ENCODE data around the gene P2RY13.

Gene P2RY13

DNA sequence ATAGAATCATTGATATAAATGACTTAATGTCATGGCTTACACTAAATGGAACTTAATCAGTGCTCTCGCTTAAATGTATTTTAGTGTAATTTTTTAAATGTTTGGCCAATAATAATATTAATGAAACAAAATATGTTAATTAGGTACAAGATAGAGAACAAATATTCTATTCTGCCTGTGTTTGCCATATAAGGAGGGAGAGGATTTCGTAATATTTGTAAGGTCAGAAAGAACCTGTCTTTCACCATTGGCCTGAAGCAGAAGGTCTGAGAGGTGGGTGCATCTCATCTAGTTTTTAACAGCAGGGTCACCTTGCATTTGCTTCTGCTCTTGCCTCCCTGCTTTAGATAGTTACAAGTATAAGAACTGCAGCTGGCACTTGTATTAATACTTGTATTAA, 15.2 kb downstream of the P2RY13 start:
- no peak for TF ChIP-seq TCF4 (CRISPR knock-in tag; IDR thresholded peaks at IDR 0.05; ENCODE audit: borderline replicate concordance)
- ATAC-seq, result no peak

DNA sequence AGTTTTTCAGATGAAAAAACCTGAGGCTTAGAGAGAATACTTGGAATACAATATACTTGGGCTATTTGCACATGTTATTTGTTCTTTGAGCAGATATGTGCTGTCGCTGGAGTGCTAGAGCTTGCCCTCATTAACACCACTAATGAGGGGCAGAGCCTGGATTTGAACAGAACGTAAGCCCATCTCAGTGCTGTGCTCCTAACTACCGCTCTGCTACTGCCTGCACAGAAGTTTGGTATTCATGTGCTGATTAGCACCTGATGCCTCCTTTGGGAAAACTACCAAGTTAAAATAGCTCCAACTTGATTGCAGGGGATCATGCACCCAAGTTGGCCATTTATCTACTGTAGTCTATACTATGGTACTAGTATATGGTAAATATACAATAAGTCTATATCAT, 16.4 kb downstream of the P2RY13 start:
- ATAC-seq, result no peak
- TF ChIP-seq OSR1 (CRISPR knock-in tag; IDR thresholded peaks at IDR 0.05) (no peak), ZNF70 (CRISPR knock-in tag; IDR thresholded peaks at IDR 0.05) (no peak), ZFP3 (CRISPR knock-in tag; IDR thresholded peaks at IDR 0.05) (no peak), ZC3H10 (CRISPR knock-in tag; IDR thresholded peaks at IDR 0.05) (no peak)
- TF ChIP-seq, protein P1, sequence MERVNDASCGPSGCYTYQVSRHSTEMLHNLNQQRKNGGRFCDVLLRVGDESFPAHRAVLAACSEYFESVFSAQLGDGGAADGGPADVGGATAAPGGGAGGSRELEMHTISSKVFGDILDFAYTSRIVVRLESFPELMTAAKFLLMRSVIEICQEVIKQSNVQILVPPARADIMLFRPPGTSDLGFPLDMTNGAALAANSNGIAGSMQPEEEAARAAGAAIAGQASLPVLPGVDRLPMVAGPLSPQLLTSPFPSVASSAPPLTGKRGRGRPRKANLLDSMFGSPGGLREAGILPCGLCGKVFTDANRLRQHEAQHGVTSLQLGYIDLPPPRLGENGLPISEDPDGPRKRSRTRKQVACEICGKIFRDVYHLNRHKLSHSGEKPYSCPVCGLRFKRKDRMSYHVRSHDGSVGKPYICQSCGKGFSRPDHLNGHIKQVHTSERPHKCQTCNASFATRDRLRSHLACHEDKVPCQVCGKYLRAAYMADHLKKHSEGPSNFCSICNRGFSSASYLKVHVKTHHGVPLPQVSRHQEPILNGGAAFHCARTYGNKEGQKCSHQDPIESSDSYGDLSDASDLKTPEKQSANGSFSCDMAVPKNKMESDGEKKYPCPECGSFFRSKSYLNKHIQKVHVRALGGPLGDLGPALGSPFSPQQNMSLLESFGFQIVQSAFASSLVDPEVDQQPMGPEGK (CRISPR knock-in tag; IDR thresholded peaks at IDR 0.05; ENCODE audit: borderline replicate concordance), result no peak

DNA sequence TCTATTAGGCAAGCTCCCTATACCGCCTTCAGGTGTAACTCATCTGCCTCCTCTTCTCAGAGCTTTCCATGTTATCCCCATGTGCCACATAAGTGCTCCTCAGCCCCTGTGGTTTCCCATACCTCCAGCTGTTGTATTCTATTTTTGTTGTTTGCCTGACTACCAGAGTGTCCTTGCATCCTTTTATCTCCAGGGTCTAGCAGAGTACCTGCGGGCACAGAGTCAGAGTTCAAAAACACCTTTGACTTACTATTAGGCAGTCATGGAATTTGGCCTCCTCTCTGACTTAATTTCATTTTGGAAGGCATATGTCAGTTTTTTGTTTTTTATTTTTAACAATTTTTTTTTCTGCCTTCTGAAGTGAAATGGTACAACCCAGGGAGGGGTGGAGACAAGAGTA, 19.8 kb downstream of the P2RY13 start:
- ATAC-seq, result no peak
- TF ChIP-seq, protein P2, sequence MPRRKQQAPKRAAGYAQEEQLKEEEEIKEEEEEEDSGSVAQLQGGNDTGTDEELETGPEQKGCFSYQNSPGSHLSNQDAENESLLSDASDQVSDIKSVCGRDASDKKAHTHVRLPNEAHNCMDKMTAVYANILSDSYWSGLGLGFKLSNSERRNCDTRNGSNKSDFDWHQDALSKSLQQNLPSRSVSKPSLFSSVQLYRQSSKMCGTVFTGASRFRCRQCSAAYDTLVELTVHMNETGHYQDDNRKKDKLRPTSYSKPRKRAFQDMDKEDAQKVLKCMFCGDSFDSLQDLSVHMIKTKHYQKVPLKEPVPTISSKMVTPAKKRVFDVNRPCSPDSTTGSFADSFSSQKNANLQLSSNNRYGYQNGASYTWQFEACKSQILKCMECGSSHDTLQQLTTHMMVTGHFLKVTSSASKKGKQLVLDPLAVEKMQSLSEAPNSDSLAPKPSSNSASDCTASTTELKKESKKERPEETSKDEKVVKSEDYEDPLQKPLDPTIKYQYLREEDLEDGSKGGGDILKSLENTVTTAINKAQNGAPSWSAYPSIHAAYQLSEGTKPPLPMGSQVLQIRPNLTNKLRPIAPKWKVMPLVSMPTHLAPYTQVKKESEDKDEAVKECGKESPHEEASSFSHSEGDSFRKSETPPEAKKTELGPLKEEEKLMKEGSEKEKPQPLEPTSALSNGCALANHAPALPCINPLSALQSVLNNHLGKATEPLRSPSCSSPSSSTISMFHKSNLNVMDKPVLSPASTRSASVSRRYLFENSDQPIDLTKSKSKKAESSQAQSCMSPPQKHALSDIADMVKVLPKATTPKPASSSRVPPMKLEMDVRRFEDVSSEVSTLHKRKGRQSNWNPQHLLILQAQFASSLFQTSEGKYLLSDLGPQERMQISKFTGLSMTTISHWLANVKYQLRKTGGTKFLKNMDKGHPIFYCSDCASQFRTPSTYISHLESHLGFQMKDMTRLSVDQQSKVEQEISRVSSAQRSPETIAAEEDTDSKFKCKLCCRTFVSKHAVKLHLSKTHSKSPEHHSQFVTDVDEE (CRISPR knock-in tag; IDR thresholded peaks at IDR 0.05), result no peak
- TF ChIP-seq TOX (CRISPR knock-in tag; IDR thresholded peaks at IDR 0.05; ENCODE audit: borderline replicate concordance), result no peak
- no peak for TF ChIP-seq OSR1 (CRISPR knock-in tag; IDR thresholded peaks at IDR 0.05)
- TF ChIP-seq PPARA (CRISPR knock-in tag; IDR thresholded peaks at IDR 0.05; ENCODE audit: borderline replicate concordance), result no peak

DNA sequence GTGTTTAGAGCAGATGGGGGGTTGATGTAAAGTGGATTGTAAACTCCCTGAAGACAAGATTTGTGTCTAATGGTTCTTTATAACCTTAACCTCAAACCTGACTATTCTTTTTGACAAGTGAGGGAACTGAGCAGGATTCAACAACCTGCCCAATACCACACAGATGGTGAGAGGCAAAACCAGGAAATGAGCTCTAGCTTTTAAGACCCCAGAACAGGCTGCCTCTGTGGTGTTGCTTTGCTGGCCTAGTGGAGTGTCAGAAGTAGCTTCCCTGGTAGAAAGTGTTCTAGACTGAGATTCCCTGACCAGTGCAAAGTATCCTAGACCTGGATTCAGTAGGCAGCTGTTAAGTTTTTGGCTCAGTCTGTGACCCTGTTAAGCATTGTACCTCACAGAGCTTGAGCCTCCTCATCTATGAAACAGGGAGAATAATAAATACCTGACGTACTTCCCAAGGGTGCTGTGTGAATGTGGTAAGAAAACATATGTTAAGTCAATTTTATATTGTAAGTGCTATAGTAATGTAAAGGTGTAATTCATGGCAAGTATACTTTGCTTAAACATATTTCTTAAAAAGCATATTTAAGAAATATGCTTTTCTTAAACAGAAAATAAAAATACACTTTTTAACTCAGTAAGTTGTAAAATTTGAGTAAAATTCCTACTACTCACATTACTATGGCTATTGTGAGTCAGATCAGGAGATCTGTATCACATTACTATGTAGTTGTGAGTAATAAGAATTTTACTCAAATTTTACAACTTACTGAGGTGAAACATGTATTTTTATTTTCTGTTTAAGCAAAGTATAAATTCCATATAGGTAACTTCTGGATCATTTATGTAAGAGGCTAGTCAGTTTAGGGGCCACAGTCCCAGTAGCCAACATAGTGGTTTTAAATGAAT, 21.5 kb downstream of the P2RY13 start:
- no peak for ATAC-seq

DNA sequence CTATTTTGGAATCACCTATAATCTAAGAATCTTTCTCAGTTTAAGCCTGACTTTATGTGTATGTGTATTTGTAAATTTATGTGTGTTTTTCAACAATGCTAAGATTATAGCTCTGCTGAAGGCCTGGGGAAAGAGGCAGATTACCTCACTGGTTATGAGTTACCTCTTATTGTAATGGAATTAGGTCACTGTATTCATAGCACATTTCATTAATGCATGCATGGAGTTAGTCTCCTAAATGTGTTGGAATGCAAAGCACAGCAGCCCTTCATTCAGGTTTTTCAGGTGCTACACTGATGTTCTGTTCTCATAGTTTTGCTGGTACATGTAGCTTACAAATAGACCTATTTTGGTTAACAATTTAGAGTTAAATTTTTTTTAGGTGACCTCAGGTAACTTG, 22.2 kb downstream of the P2RY13 start:
- ATAC-seq, result no peak
- TF ChIP-seq CSDC2 (CRISPR knock-in tag; IDR thresholded peaks at IDR 0.05) (no peak), SNAI2 (CRISPR knock-in tag; IDR thresholded peaks at IDR 0.05) (no peak), ZFP30 (CRISPR knock-in tag; IDR thresholded peaks at IDR 0.05) (no peak), BACH2 (CRISPR knock-in tag; IDR thresholded peaks at IDR 0.05; ENCODE audit: borderline replicate concordance) (no peak), OSR1 (CRISPR knock-in tag; IDR thresholded peaks at IDR 0.05) (no peak), TCF4 (CRISPR knock-in tag; IDR thresholded peaks at IDR 0.05; ENCODE audit: borderline replicate concordance) (no peak), ZC3H10 (CRISPR knock-in tag; IDR thresholded peaks at IDR 0.05) (no peak), ARNTL (CRISPR knock-in tag; IDR thresholded peaks at IDR 0.05; ENCODE audit: borderline replicate concordance, low read depth) (no peak), PPARA (CRISPR knock-in tag; IDR thresholded peaks at IDR 0.05; ENCODE audit: borderline replicate concordance) (no peak), ZNF8 (CRISPR knock-in tag; IDR thresholded peaks at IDR 0.05) (no peak), RARB (CRISPR knock-in tag; IDR thresholded peaks at IDR 0.05) (no peak)
- TF ChIP-seq, protein P3, sequence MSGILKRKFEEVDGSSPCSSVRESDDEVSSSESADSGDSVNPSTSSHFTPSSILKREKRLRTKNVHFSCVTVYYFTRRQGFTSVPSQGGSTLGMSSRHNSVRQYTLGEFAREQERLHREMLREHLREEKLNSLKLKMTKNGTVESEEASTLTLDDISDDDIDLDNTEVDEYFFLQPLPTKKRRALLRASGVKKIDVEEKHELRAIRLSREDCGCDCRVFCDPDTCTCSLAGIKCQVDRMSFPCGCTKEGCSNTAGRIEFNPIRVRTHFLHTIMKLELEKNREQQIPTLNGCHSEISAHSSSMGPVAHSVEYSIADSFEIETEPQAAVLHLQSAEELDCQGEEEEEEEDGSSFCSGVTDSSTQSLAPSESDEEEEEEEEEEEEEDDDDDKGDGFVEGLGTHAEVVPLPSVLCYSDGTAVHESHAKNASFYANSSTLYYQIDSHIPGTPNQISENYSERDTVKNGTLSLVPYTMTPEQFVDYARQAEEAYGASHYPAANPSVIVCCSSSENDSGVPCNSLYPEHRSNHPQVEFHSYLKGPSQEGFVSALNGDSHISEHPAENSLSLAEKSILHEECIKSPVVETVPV (CRISPR knock-in tag; IDR thresholded peaks at IDR 0.05), result no peak

More for the DNA sequence above, 21.5 kb downstream of the P2RY13 start:
- TF ChIP-seq, protein P4, sequence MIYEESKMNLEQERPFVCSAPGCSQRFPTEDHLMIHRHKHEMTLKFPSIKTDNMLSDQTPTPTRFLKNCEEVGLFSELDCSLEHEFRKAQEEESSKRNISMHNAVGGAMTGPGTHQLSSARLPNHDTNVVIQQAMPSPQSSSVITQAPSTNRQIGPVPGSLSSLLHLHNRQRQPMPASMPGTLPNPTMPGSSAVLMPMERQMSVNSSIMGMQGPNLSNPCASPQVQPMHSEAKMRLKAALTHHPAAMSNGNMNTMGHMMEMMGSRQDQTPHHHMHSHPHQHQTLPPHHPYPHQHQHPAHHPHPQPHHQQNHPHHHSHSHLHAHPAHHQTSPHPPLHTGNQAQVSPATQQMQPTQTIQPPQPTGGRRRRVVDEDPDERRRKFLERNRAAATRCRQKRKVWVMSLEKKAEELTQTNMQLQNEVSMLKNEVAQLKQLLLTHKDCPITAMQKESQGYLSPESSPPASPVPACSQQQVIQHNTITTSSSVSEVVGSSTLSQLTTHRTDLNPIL (CRISPR knock-in tag; IDR thresholded peaks at IDR 0.05; ENCODE audit: low read depth), result no peak
- no peak for TF ChIP-seq ZNF8 (CRISPR knock-in tag; IDR thresholded peaks at IDR 0.05)
- no peak for TF ChIP-seq SNAI2 (CRISPR knock-in tag; IDR thresholded peaks at IDR 0.05)
- TF ChIP-seq OSR1 (CRISPR knock-in tag; IDR thresholded peaks at IDR 0.05), result no peak
- TF ChIP-seq TCF4 (CRISPR knock-in tag; IDR thresholded peaks at IDR 0.05; ENCODE audit: borderline replicate concordance), result no peak
- TF ChIP-seq, protein P2 (CRISPR knock-in tag; IDR thresholded peaks at IDR 0.05), result no peak
- no peak for TF ChIP-seq PPARA (CRISPR knock-in tag; IDR thresholded peaks at IDR 0.05; ENCODE audit: borderline replicate concordance)
- TF ChIP-seq ZFP30 (CRISPR knock-in tag; IDR thresholded peaks at IDR 0.05), result no peak
